ENCODE measurements around the gene PSMA5.

PSMA5 gene

GRCh38 chr1:109434484-109434883 is 8.2 kb upstream of the PSMA5 start:
- TF ChIP-seq CTCF (conservative IDR thresholded peaks at IDR 0.05; ENCODE audit: low read depth), result no peak
- POLR2A ChIA-PET (ENCODE audit: low non-redundant PET), result no interaction called here
- H3K27ac ChIP-seq, result no peak overlapping the region

GRCh38 chr1:109433322-109433721 is 7.1 kb upstream of the PSMA5 start:
- no peak for DNase-seq (ENCODE audit: low spot score)
- ChIA-PET CTCF (interaction anchor here (0.8 kb wide), 1 partner anchor 99 kb away, joined by 3 read pairs; no protein-coding TSS in a partner anchor), POLR2A (ENCODE audit: low non-redundant PET) (no interaction called here)
- no peak for TF ChIP-seq CTCF (conservative IDR thresholded peaks at IDR 0.05; ENCODE audit: low read depth)
- no peak overlapping the region for H3K27ac ChIP-seq

More at GRCh38 chr1:109434484-109434883, 8.2 kb upstream of the PSMA5 start:
- DNase-seq (ENCODE audit: low spot score), result no peak
- CTCF ChIA-PET, result no interaction called here

- H3K27ac ChIP-seq, result no peak overlapping the region
- TF ChIP-seq CTCF (conservative IDR thresholded peaks at IDR 0.05; ENCODE audit: low read depth), result no peak
- DNase-seq (ENCODE audit: low spot score), result no peak
- CTCF ChIA-PET, result interaction anchor here (0.8 kb wide), 1 partner anchor 100 kb away, joined by 3 read pairs; no protein-coding TSS in a partner anchor
- POLR2A ChIA-PET (ENCODE audit: low non-redundant PET), result no interaction called here
Measured at GRCh38 chr1:109432336-109432735, 6.1 kb upstream of the PSMA5 start.

- CTCF ChIA-PET, result interaction anchor here (1.2 kb wide), 2 partner anchors 9 to 105 kb away, joined by 3 to 4 read pairs; no protein-coding TSS in a partner anchor
- POLR2A ChIA-PET (ENCODE audit: low non-redundant PET), result no interaction called here
- H3K27ac ChIP-seq, result peak overlapping the region; percentile 94
Measured at GRCh38 chr1:109427171-109427467, 871 bp upstream of the PSMA5 start.

GRCh38 chr1:109425391-109426280 is 612 bp downstream of the PSMA5 start:
- no peak for TF ChIP-seq CTCF (conservative IDR thresholded peaks at IDR 0.05; ENCODE audit: low read depth)
- H3K27ac ChIP-seq, result peak overlapping the region; percentile 94
- ChIA-PET CTCF (interaction anchor here (0.8 to 1.3 kb wide), 3 partner anchors 65 to 106 kb away, joined by 3 to 6 read pairs (median 3); no protein-coding TSS in a partner anchor), POLR2A (ENCODE audit: low non-redundant PET) (interaction anchor here (0.9 kb wide), 1 partner anchor 215 kb away, joined by 3 read pairs; no protein-coding TSS in a partner anchor)
- peak; percentile 62 for DNase-seq (ENCODE audit: low spot score)

More at GRCh38 chr1:109427171-109427467, 871 bp upstream of the PSMA5 start:
- no peak for DNase-seq (ENCODE audit: low spot score)
- no peak for TF ChIP-seq CTCF (conservative IDR thresholded peaks at IDR 0.05; ENCODE audit: low read depth)

- no peak for DNase-seq (ENCODE audit: low spot score)
- POLR2A ChIA-PET (ENCODE audit: low non-redundant PET), result no interaction called here
- no peak for TF ChIP-seq CTCF (conservative IDR thresholded peaks at IDR 0.05; ENCODE audit: low read depth)
- H3K27ac ChIP-seq, result no peak overlapping the region
- CTCF ChIA-PET, result no interaction called here
Measured at GRCh38 chr1:109423498-109423897, 2.8 kb downstream of the PSMA5 start.

Data from RWPE1 (cell line).